ENCODE results near the gene FOXK2.
"Not testable (repeated sequence)": the region's sequence is repeated elsewhere in the genome, so short reads cannot be mapped to it uniquely, and the experiment has no call there.

The FOXK2 gene

GRCh38 chr17:82528484-82529265 lies 9.1 kb downstream of the FOXK2 start:
- peak; percentile 80 for TF ChIP-seq CTCF (IDR thresholded peaks at IDR 0.05)
- no peak for TF ChIP-seq ZFX (IDR thresholded peaks at IDR 0.05; ENCODE audit: borderline replicate concordance)
- H3K27ac ChIP-seq, result peak overlapping the region; percentile 22; the same call in 1 of the 2 replicates

- H3K27ac ChIP-seq, result no peak overlapping the region
- TF ChIP-seq ZFX (IDR thresholded peaks at IDR 0.05; ENCODE audit: borderline replicate concordance), result no peak
- no peak for TF ChIP-seq CTCF (IDR thresholded peaks at IDR 0.05)
These were observed 10.4 kb downstream of the FOXK2 start for GRCh38 chr17:82529914-82530300.

DNA sequence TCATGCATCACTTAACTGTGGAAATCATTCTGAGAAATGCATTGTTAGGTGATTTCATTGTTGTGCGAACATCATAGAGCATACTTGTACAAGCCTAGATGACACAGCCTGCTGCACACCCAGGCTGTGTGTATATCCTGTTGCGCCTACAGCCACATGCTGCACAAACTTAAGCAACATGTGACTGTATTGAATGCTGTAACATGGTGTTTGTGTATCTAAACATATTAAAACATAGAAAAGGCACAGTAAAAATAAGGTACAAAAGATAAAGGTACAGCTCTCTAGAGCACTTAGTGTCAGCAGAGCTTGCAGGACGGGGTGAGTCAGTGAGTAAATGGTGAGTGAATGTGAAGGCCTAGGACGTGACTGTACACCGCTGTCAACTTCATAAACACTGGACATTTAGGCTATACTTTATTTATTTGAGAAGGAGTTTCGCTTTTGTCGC lies 11.9 kb downstream of the FOXK2 start:
- H3K27ac ChIP-seq, result no peak overlapping the region

DNA sequence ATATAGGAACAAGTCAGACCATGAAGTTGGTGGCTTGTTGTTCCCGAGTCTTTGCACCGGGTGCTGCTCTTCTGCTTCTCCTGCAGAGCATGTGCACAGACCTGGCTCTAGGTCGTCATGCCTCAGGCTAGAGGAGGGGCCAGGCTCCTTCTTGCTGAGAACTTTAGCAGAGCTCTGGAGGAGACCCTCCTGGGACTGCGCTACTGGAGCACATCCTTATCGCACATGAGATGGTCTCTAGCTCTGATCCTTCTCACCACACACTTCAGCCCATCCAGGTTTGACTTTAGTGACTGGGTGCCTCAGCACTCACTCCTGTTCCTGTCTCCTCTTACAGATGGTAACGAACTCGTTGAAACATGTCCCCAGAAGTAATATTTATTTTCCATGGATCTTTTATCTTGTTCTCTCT lies 14.9 kb downstream of the FOXK2 start:
- peak overlapping the region; percentile 27 for H3K27ac ChIP-seq
- TF ChIP-seq ZFX (IDR thresholded peaks at IDR 0.05; ENCODE audit: borderline replicate concordance), result no peak
- no peak for TF ChIP-seq CTCF (IDR thresholded peaks at IDR 0.05)

More for the DNA sequence above, 11.9 kb downstream of the FOXK2 start:
- TF ChIP-seq CTCF (IDR thresholded peaks at IDR 0.05) (no peak), ZFX (IDR thresholded peaks at IDR 0.05; ENCODE audit: borderline replicate concordance) (no peak)

DNA sequence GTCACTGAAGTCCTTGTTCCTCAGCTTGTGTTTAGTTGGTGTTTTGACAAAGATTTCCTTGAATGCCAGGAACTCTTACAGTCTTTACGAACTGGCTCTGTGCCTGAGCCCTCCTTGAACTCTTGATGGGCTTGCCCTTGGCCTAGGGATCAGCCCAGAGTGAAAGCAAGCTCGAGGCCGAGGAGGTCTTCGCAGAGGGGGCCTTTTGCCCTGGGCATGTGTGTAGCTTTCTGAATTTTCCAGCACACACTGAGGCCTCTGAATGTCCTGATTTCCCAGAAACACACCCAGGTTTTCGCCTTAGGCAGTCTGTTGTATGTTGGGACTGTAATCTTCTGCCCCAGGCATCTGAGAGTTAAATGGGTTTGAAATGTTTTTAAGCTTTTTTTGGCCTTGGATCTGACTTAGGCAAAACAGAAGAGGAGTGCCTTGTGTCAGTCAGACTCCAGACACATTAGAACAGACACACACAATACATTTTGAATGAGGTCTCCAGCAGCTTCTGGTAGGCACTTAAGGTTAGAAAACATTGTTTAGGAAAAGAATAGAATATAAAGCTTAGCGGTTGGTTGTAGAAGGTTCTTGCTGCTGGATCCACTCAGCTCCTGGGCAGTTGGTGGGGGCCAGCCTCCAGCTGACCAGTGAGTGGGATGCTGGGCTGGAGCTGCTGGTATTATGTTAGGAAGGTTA lies 17.1 kb downstream of the FOXK2 start:
- H3K27ac ChIP-seq, result peak overlapping the region; percentile 27; the same call in 1 of the 2 replicates

GRCh38 chr17:82537228-82537627 lies 17.7 kb downstream of the FOXK2 start:
- H3K27ac ChIP-seq, result not testable (repeated sequence)

More for the DNA sequence above, 17.1 kb downstream of the FOXK2 start:
- TF ChIP-seq CTCF (IDR thresholded peaks at IDR 0.05) (no peak), ZFX (IDR thresholded peaks at IDR 0.05; ENCODE audit: borderline replicate concordance) (no peak)

DNA sequence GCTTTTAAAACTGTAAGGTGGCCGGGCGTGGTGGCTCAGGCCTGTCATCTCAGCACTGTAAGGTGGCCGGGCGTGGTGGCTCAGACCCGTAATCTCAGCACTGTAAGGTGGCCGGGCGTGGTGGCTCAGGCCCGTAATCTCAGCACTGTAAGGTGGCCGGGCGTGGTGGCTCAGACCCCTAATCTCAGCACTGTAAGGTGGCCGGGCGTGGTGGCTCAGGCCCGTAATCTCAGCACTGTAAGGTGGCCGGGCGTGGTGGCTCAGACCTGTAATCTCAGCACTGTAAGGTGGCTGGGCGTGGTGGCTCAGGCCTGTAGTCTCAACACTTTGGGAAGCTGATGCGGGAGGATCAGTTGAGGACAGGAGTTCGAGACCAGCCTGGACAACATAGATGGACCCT lies 19.5 kb downstream of the FOXK2 start:
- H3K27ac ChIP-seq, result not testable (repeated sequence)

GRCh38 chr17:82542439-82542838 lies 22.9 kb downstream of the FOXK2 start:
- no peak overlapping the region for H3K27ac ChIP-seq
- TF ChIP-seq ZFX (IDR thresholded peaks at IDR 0.05; ENCODE audit: borderline replicate concordance) (no peak), CTCF (IDR thresholded peaks at IDR 0.05) (no peak)
